GM21367 (cell line): Measurements from ENCODE around the gene PRSS27.
A peak's percentile ranks its signal among the peaks of the same experiment; 100 is the strongest.
"Not testable (repeated sequence)": the region's sequence is repeated elsewhere in the genome, so short reads cannot be mapped to it uniquely, and the experiment has no call there.

Source experiments
- ATAC-seq: cut with Tn5 transposase; IDR thresholded peaks from one replicate; pipeline ENCODE4 v1.9.1; 2021; ENCODE audit not compliant: unreplicated experiment

Gene PRSS27

GRCh38 chr16:2698103-2698870 is 21.7 kb downstream of the PRSS27 start:
- no peak for ATAC-seq

DNA sequence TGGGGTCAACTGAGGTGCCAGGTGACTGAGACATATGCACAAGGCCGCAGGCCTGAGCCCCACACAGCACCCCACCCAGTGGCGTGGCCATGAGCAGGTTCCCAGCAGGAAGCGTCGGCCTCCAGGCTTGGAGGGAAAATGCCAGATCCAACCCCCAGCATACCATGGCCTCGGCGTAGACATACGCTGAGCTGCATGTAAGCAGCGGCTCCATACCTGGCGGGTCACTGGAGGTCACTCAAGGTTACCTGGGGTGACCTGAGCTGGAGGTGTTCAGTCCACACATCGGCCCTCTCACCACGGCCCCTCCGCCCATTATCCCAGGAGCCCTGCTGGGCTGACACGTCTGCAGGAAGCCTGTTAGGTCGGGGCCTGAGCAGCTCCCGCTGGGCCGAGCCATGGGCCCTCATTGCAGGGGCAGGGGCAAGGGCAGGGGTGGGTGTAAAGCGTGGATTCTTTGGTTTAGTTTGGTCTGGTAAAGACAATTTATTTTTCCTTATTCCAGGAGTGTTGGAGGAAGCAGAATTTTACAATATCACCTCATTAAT is 22.5 kb downstream of the PRSS27 start:
- no peak for ATAC-seq

- not testable (repeated sequence) for ATAC-seq
Measured at GRCh38 chr16:2696601-2697250, 23.3 kb downstream of the PRSS27 start.

DNA sequence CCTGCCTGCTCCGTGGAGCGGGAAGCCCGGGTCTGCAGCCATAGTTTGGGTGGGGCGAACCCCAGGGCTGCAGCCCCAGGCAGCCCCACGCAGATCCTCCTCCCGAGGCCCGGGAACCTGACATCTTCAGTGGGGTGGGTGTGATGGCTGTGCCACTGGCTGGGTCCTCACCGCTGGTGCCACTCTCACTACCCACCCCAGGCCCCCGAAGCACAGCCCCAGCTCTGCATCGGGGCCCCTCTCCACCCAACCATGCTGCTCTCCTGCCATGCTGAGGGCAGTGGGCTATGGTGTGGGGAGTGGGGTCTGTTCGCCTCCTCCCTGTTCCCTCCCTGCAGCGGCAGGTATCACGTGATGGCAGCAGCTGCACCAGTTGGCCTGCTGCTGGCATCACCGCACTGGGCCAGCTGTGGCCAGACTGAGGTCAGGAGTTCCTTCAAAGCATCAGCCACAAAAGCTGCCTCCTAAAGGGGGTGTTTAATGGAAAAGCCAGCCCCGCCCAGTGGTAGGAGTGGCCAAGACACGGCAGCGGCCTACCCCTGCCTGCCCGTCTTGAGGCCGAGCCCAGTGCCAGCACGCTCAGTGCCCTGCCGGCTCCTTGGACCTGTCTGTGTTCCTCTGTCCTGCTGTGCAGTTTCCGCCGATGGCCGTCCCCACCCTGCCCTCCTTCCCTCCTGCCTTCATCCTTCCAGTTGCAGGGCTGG is 26.9 kb downstream of the PRSS27 start:
- no peak for ATAC-seq

DNA sequence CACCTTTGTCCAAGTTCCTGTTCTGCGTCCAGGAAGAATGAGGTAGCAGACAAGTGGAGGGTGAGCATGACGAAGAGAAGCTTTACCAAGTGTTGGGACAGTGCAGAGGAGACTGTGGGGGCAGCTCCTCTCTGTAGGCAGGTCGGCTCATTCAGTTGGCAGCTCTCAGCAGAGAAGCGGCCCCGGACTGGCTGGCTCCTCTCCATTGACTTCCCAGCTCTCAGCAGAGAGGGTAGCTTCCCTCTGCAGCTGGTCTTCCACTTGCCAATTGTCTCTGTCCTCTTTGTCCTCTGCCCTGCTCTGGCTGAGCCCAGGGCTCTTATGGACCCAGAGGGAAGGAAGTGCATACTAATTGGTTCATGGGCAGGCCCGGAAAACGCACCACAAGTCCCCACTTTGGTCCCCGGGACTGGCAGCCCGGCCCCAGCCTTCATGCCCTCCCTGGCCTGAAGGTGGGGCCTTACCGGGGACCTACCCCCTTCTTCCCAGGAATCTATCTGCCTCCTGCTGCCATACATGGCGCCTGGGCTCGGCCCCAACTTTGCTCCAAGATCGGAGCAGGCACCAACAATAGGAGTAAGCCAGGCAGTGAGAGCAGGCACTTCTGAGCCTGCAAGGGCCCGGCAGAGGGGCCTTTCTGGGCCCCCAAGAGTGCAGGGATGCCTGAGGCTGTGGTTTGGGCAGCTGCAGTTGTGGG is 27.6 kb downstream of the PRSS27 start:
- ATAC-seq = no peak

GRCh38 chr16:2691491-2692248 is 28.4 kb downstream of the PRSS27 start:
- ATAC-seq = no peak

GRCh38 chr16:2690852-2691251 is 29.2 kb downstream of the PRSS27 start:
- no peak for ATAC-seq

DNA sequence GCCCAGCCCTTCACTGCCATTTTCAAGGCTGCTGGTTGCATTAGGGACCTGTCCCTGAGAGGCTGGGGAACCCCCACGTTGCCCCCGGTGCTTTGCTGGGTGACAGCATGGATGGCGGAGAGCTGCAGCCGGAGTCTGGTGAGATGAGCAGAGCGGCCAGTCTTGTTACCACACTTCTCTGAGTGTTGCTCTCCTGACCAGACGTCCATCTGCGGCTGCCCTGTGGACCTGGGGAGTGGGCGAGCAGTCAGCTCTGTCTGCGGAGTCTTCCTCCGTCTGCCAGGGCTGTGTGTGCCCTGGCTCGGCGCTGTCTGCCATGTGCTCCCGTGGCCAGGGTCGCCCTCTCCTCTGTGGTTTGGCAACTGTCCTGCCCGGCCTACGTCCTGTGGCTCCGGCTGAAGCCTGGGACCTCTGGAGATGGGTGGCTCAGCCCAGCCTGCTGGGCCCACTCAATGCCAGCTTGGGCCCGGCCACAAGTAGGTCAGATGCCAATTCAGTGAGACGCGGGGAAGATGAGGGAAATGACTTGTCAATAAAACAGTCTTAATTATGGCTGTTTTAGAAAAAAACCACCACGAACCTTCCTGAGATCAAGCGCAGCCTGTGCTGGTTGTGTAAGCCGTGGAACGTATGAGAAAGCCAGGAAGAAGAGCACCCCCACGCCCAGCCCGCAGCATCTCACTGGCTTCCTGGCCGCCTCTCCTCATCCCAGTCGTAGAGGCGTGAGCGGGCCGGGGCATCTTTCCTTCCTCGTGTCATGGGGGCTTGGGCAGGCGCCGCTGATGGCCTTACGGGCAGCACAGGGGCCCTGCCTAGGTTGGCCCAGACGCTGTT is 29.8 kb downstream of the PRSS27 start:
- no peak for ATAC-seq

GRCh38 chr16:2689422-2689821 is 30.6 kb downstream of the PRSS27 start:
- ATAC-seq = not testable (repeated sequence)

DNA sequence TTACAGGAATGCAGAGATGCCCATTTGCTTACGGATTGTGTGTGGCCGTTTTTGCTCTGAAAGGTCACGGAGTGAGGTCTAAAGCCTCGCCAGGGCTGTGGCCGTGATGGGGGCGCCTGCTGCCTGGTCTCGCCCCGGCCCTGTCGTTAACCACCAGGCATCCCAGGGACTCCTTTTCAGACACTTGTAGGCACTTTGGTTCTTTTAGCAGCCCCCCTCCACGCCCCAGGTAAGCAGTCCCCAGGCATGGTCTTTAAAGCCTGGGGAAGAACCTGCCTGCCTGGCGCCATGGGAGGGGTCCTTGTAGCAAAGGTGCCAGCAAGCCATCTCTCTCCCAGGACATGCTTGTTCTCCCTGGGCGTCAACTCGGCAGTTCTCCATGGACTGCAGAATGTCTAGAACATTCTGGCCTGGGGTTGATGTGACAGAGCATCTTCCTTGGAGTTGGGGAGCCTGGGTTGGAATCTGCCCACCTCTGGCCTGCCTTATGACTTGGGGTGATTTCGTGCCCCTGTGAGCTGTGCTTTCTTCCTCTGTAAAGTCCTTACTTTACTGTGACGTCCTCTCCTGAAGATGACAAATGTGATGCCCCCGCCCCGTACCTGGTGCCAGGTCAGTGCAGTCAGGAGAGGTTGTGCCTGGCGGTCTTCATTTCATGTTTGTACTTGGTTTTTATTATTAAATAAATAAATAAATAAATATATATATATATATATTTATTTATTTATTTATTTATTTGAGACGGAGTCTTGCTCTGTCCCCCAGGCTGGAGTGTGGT is 32.3 kb downstream of the PRSS27 start:
- no peak for ATAC-seq

DNA sequence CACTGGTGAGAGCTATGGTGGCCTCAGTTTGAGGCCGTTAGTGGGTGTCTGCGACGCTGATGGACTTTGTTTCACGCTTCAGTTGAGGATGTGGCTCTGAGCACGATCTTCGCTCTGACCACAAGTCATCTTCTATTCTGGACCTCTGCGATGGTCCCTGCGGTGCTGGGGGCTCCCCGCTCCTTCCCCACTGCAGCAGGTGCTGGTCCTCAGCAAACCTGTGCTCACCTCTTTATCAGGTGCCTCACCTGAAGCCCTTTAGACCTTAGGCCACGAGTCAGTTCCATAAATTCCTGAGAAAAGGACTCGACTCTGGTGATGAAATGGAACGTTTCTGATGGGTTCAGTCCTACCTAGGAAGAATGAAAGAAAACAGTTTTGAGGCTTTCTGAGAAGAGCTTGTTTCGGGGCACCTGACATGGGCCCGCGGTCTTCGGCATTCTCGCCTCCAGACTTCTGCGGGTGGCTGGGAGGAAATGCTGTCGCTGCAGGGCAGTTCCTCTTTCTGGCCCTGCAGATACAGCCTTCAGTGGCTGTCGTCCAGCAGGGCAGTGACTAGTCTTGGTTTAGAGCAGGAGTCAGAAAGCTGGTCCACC is 33.0 kb downstream of the PRSS27 start:
- ATAC-seq = peak; percentile 28

- ATAC-seq = not testable (repeated sequence)
Measured at GRCh38 chr16:2686075-2686474, 33.9 kb downstream of the PRSS27 start.

GRCh38 chr16:2683041-2683440 is 37.0 kb downstream of the PRSS27 start:
- ATAC-seq = not testable (repeated sequence)

DNA sequence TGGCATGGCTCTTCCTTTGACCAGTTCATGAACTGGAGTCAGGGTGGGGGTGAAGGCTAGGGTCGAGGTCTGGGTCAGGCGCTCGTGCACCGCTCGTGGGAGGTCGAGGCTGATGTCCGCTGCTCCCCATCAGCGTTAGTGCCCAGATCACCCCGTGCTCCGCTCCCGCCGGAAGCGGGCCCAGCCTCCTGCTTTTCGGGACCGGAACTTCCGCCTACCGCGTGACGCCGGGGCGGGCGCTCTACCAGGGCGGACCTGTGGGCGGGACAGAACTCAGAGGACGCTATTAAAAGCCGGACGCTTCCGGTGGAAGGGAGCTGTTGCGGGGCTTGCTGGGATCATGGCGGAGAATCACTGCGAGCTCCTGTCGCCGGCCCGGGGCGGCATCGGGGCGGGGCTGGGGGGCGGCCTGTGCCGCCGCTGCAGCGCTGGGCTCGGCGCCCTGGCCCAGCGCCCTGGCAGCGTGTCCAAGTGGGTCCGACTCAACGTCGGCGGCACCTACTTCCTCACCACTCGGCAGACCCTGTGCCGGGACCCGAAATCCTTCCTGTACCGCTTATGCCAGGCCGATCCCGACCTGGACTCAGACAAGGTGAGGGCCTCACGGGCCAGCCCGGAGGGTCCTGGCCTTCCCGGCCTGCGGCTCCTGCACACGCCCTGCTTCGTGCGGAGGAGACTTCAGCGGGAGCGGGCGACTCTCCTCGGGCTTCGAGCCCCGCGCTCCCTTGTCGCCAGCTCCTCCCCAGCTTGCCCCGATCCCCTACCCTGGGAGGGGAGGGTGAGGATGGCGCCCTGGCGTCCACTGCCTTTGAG is 37.6 kb downstream of the PRSS27 start, which contains the start of gene KCTD5:
KCTD5 (plus strand) TSS at position 315 of the 813 bp plus-strand sequence; CDS start at position 341, 26 bp downstream.
- ATAC-seq = peak; percentile 41

GRCh38 chr16:2680360-2680759 is 39.7 kb downstream of the PRSS27 start:
- not testable (repeated sequence) for ATAC-seq

DNA sequence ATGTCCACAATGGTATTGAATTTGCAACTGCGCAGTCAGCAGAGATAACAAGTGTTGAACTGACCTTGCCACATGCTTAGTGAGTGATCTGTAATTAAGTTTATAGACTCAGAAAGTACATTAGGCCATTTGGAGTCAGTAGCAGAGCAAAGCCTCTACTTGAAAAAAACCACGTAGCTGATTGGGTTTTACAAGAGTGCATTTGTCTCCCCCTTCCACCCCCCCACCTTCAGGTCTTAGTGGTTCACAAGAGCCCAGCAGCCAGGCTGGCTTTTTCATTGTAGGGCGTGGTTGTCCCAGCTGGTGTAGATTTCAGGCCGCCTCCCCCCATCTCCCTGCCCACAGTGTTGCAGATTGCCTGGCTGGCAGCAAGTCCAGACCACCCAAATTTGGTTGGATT is 40.1 kb downstream of the PRSS27 start:
- ATAC-seq = not testable (repeated sequence)
